KMS-11 (cell line): ENCODE results near the gene VASN.

Source experiments
- H2AFZ ChIP-seq: fragments of 200-600 bp; sonication (generic); 2 replicates; pipeline ENCODE4 v1.6.1; 2016; ENCODE audit warnings: antibody characterized with exemption, mixed run types, low read depth
- H3K27ac ChIP-seq: fragments of 200-600 bp; sonication (generic); 2 replicates; pipeline ENCODE4 v1.6.1; 2016; ENCODE audit warnings: mild to moderate bottlenecking, mixed run types
- H3K27me3 ChIP-seq: fragments of 200-600 bp; sonication (generic); 2 replicates; pipeline ENCODE4 v1.6.1; 2017; ENCODE audit warnings: mild to moderate bottlenecking, low read depth, mixed run types, moderate library complexity; ENCODE audit not compliant: insufficient read depth
- H3K36me3 ChIP-seq: fragments of 200-600 bp; sonication (generic); 2 replicates; pipeline ENCODE4 v1.6.1; 2017; ENCODE audit warnings: mild to moderate bottlenecking, mixed run types; ENCODE audit not compliant: insufficient read depth
- H3K4me1 ChIP-seq: fragments of 200-600 bp; sonication (generic); 2 replicates; pipeline ENCODE4 v1.6.1; 2016; ENCODE audit warnings: mild to moderate bottlenecking, low read depth, mixed run types; ENCODE audit not compliant: poor library complexity, severe bottlenecking
- H3K4me2 ChIP-seq: fragments of 200-600 bp; sonication (generic); 2 replicates; pipeline ENCODE4 v1.7.0; 2016; ENCODE audit warnings: mild to moderate bottlenecking, mixed run types
- H3K4me3 ChIP-seq: fragments of 200-600 bp; sonication (generic); IDR thresholded peaks from 2 replicates; pipeline ENCODE4 v1.6.1; 2017; ENCODE audit warnings: low read depth, low read length, mixed read lengths; ENCODE audit not compliant: insufficient read depth
- H3K79me2 ChIP-seq: fragments of 200-600 bp; sonication (generic); 2 replicates; pipeline ENCODE4 v1.6.1; 2016; ENCODE audit warnings: low read depth, mixed run types; ENCODE audit not compliant: insufficient read depth
- H3K9ac ChIP-seq: fragments of 200-600 bp; sonication (generic); 2 replicates; pipeline ENCODE4 v1.6.1; 2016; ENCODE audit warnings: mild to moderate bottlenecking, mixed run types
- H4K20me1 ChIP-seq: fragments of 200-600 bp; sonication (generic); 2 replicates; pipeline ENCODE4 v1.6.1; 2016; ENCODE audit warnings: mild to moderate bottlenecking, mixed run types; ENCODE audit not compliant: insufficient read depth
- TF ChIP-seq, protein P1 (sequence below): fragments of 200-600 bp; sonication (generic); conservative IDR thresholded peaks from 2 replicates; pipeline ENCODE4 v1.6.1; 2017; ENCODE audit warnings: low read depth, mild to moderate bottlenecking, antibody characterized with exemption, low read length, moderate library complexity, mixed read lengths

VASN gene

DNA sequence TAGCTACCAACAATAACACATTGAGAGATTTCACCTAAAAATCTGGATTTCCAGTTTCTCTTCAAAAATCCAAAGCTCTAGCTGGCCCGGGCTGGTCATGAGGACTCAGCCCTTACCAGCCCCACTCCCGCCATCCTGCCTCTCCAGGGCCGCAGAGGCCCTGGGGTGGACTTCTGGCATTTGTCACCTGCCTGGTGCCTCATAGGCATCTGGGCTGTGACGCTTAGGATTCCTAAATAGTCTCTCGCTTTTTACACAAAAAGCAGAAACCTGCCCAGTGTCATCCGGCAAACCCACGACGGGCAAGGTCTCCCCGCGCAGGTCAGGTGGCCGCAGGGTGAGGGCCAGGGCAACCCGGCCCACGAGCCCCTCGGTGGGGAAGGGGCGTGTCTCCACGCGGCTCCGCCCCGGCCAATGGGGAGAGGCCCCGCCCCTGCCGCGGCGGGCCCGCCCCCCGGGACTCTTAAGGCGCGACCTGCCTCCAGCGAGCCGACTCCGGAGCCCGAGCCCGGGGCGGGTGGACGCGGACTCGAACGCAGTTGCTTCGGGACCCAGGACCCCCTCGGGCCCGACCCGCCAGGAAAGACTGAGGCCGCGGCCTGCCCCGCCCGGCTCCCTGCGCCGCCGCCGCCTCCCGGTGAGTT, at the start of gene VASN:
VASN (plus strand) TSS at position 492 of the 644 bp plus-strand sequence. CDS start 9,030 bp downstream, outside the sequence.
- TF ChIP-seq, protein P1, sequence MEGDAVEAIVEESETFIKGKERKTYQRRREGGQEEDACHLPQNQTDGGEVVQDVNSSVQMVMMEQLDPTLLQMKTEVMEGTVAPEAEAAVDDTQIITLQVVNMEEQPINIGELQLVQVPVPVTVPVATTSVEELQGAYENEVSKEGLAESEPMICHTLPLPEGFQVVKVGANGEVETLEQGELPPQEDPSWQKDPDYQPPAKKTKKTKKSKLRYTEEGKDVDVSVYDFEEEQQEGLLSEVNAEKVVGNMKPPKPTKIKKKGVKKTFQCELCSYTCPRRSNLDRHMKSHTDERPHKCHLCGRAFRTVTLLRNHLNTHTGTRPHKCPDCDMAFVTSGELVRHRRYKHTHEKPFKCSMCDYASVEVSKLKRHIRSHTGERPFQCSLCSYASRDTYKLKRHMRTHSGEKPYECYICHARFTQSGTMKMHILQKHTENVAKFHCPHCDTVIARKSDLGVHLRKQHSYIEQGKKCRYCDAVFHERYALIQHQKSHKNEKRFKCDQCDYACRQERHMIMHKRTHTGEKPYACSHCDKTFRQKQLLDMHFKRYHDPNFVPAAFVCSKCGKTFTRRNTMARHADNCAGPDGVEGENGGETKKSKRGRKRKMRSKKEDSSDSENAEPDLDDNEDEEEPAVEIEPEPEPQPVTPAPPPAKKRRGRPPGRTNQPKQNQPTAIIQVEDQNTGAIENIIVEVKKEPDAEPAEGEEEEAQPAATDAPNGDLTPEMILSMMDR, result no peak
- Histone ChIP-seq H4K20me1 (no peaks in the 10 kb centered on the region), H2AFZ (no peak within 1 kb of the TSS), H3K36me3 (no peaks in the 10 kb centered on the region), H3K9ac (no peak within 1 kb of the TSS), H3K4me2 (no peak within 1 kb of the TSS), H3K4me1 (no peaks in the 10 kb centered on the region), H3K79me2 (no peaks in the 10 kb centered on the region), H3K4me3 (no peak within 1 kb of the TSS), H3K27me3 (no peaks in the 10 kb centered on the region), H3K27ac (no peak within 1 kb of the TSS)

- Histone ChIP-seq H3K4me2 (no peak overlapping the region), H3K4me1 (peaks cover 48% of the 10 kb centered on the region), H4K20me1 (no peaks in the 10 kb centered on the region; the same call in 1 of the 2 replicates), H3K36me3 (no peaks in the 10 kb centered on the region), H3K27me3 (no peaks in the 10 kb centered on the region), H3K79me2 (peaks cover 49% of the 10 kb centered on the region), H3K9ac (no peak overlapping the region), H2AFZ (no peak overlapping the region), H3K27ac (no peak overlapping the region), H3K4me3 (no peak overlapping the region)
- TF ChIP-seq, protein P1, result no peak
These were observed 49.3 kb upstream of the VASN start for GRCh38 chr16:4322121-4323052.

DNA sequence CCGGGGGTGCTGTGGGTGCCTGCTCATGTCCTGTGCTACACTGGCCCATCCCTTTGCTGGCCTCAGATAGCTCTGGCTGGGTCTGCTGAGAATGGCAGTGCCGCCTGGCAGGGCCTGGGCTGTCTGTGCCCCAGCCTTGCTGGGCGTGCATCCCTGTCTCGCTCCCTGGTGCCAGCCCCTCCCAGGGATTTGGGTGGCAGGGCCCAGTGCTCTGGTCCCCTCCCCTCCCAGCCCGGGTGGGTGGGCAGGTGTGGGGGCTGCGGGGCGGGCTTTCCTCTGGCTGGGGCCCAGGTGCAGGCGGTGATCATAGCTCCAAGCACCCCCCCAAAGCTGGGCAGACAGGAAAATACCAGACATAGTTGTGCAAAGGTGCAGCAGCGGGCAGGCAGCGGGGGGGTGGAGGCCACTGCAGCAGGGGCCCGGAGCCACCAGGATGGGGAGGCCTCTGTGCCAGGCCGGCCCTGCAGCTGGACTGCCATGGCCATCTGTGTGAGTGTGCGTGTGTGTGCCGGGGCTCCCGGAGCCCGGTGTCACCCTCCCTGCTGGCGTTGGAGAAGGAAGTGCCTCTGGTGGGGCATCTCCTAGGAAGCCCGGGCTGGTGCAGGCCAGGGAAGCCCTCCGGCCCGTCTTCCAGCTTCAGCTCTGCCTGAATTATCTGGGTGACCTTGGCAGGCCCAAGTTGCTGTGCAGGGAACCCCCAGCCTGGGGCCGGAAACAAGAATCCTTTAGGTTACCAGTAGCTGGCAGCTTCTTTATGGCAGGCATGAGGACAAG, 48.4 kb upstream of the VASN start:
- H2AFZ ChIP-seq, result no peak overlapping the region
- H3K27me3 ChIP-seq, result no peaks in the 10 kb centered on the region
- H3K9ac ChIP-seq, result no peak overlapping the region
- peaks cover 40% of the 10 kb centered on the region; the same call in 1 of the 2 replicates for H3K79me2 ChIP-seq
- peaks cover 39% of the 10 kb centered on the region for H3K4me1 ChIP-seq
- no peaks in the 10 kb centered on the region; the same call in 1 of the 2 replicates for H4K20me1 ChIP-seq
- TF ChIP-seq, protein P1, result no peak
- H3K4me3 ChIP-seq, result no peak overlapping the region
- no peak overlapping the region for H3K27ac ChIP-seq
- H3K4me2 ChIP-seq, result no peak overlapping the region
- H3K36me3 ChIP-seq, result no peaks in the 10 kb centered on the region

DNA sequence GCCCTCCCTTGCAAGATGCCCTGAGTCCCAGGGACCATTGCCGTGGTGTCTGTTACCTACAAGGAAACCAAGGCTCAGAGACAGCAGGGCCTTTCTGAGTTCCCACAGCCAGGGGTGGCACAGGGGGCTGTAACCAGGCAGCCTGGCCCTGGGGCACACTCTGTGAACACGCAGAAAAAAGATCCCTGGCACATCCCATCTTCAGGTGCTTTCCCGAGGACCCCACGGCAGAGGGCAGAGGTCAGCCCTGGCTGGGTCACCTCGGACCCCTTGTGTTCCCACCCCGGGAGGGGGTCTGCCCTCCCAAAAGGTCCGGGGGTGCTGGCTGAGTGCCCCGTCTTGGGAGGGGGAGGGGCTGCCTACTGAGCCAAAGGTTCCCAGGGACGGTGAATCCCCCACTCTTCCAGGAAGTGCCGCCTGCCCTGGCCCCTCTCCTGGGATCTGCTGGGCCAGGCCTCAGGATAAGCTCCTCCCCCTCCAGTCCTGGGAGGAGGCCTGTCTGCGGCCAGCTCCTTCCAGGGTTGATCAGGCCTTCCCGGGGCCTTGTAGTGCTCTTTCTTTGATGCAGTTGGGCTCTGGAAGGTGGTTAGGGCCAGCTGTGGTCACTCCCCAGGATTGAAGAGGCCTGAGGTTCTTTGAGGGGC, 47.7 kb upstream of the VASN start:
- H3K79me2 ChIP-seq, result peaks cover 33% of the 10 kb centered on the region; the same call in 1 of the 2 replicates
- H3K4me1 ChIP-seq, result peaks cover 32% of the 10 kb centered on the region
- H3K4me2 ChIP-seq, result no peak overlapping the region

More for the DNA sequence above, 47.7 kb upstream of the VASN start:
- Histone ChIP-seq H4K20me1 (no peaks in the 10 kb centered on the region; the same call in 1 of the 2 replicates), H3K9ac (no peak overlapping the region), H3K27ac (no peak overlapping the region), H3K4me3 (no peak overlapping the region), H3K36me3 (no peaks in the 10 kb centered on the region), H3K27me3 (no peaks in the 10 kb centered on the region), H2AFZ (no peak overlapping the region)
- TF ChIP-seq, protein P1, result no peak
